ENCODE data around the gene HAUS6. TPM values are rescaled to one million over a fixed set of nuclear protein-coding genes. Genes with fewer than 3 reads are reported as not detected.

The HAUS6 gene
- total and polyA plus RNA-seq, 2 of the 8 experiments (the other 6 are each of a cell fraction or from before 2014, with no cell fraction given) = 11.7 to 52.4 TPM

DNA sequence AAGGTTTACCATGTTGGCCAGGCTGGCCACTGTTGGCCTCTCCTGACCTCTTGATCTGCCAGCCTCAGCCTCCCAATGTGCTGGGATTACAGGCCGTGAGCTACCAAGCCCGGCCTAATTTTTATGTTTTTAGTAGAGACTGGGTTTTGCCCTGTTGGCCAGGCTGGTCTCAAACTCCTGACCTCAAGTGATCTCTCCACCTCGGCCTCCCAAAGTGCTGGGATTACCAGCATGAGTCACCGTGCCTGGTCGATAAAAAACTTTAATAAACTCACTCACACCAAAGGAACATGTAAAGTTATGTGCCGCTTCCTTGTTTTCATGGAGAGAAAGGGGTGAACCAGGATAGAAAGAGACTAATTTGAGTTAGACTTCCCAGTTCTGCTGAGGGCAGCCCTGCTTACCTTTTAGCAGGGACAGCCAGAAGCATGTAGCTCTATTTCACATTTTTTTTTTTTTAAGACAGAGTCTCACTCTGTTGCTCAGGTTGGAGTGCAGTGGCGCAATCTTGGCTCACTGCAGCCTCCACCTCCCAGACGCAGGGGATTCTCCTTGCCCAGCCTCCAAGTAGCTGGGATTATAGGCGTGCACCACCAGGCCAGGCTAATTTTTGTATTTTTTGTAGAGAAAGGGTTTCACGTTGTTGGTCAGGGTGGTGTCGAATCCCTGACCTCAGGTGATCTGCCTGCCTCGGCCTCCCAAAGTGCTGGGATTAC, 11.4 kb upstream of the HAUS6 start:
- H2BK20ac ChIP-seq (ENCODE audit: low read length) = no peak overlapping the region
- H4K20me1 ChIP-seq (replicated peaks in 1 of 2; ENCODE audit: control insufficient read depth in 1 of 2, insufficient read depth in 2 of 2, low read length in 2 of 2) = peaks cover 0 to 3% of the 10 kb centered on the region in 2 experiments
- H2BK5ac ChIP-seq (ENCODE audit: low read depth, low read length) = no peak overlapping the region
- no peak overlapping the region for H2AFZ ChIP-seq (ENCODE audit: low read length)
- 0 out of 7 replicates have a peak, but pooled peaks cover 0 to 1% (median 0%) of the 10 kb centered on the region in 4 experiments for H3K4me1 ChIP-seq (replicated peaks in 1 of 4; ENCODE audit: control insufficient read depth in 3 of 4, insufficient read depth in 4 of 4, low read length in 3 of 4)
- no peak overlapping the region for H3K27ac ChIP-seq (ENCODE audit: low read depth, low read length)
- H3K9me3 ChIP-seq (ENCODE audit: insufficient read depth in 2 of 2, low read depth in 1 of 2, low read length in 1 of 2) = no peaks in the 10 kb centered on the region
- H3K18ac ChIP-seq (ENCODE audit: extremely low read depth, low read length) = no peak overlapping the region
- H3K23me2 ChIP-seq (ENCODE audit: low read depth, low read length) = no peaks in the 10 kb centered on the region
- no peaks in the 10 kb centered on the region for H3K79me2 ChIP-seq (ENCODE audit: control insufficient read depth in 1 of 2, insufficient read depth in 2 of 2, low read length in 2 of 2)
- WGBS, 2 experiments (ENCODE audit: extremely low coverage in 1 of 2, insufficient coverage in 1 of 2, insufficient read length in 1 of 2, insufficient replicate concordance in 2 of 2, low coverage in 1 of 2, low lambda C conversion rate in 2 of 2, missing lambda C conversion rate in 1 of 2) = 92% methylated on average over 12 of the region's 12 CpGs; no CpG with 5 or more reads in 1 of the 2 experiments
- H3K27me3 ChIP-seq (replicated peaks in 1 of 4; ENCODE audit: control insufficient read depth in 3 of 4, extremely low read depth in 1 of 4, insufficient read depth in 3 of 4, low read length in 3 of 4) = no peaks in the 10 kb centered on the region
- H2BK120ac ChIP-seq (replicated peaks; ENCODE audit: low read depth, low read length) = no peak overlapping the region
- H3K23ac ChIP-seq (ENCODE audit: insufficient read length) = no peak overlapping the region
- H3K4me3 ChIP-seq (ENCODE audit: extremely low read depth in 1 of 4, insufficient read depth in 2 of 4, low read depth in 3 of 4, low read length in 4 of 4) = no peak overlapping the region
- H3K9ac ChIP-seq (replicated peaks in 1 of 4; ENCODE audit: extremely low read depth in 1 of 4, low read depth in 3 of 4, low read length in 3 of 4) = no peak overlapping the region
- no peak overlapping the region for H3K4me2 ChIP-seq (ENCODE audit: insufficient read depth in 1 of 2, low read depth in 2 of 2, low read length in 2 of 2)
- H4K91ac ChIP-seq (replicated peaks; ENCODE audit: insufficient read length, low read length) = no peak overlapping the region
- H3K79me1 ChIP-seq (ENCODE audit: low read depth, low read length) = no peaks in the 10 kb centered on the region
- no peak overlapping the region for H3K56ac ChIP-seq (replicated peaks; ENCODE audit: insufficient read length, low read depth, low read length)
- ChIA-PET CTCF (ENCODE audit: partially characterized antibody) (interaction anchor here (0.8 kb wide), 1 partner anchor 60 kb away, joined by 3 read pairs; no protein-coding TSS in a partner anchor), POLR2A (ENCODE audit: partially characterized antibody) (interaction anchor here (0.9 to 3.9 kb wide), 5 partner anchors 12 to 119 kb away, joined by 3 to 25 read pairs (median 4); partner anchors contain the start of gene HAUS6)
- no peak overlapping the region for H2BK15ac ChIP-seq (ENCODE audit: low read length)
- H3K14ac ChIP-seq (ENCODE audit: insufficient read length) = no peak overlapping the region
- peaks cover 9 to 44% (median 29%) of the 10 kb centered on the region in 4 experiments for H3K36me3 ChIP-seq (ENCODE audit: control insufficient read depth in 2 of 4, insufficient read depth in 4 of 4, low read length in 3 of 4)
- DNase-seq (ENCODE audit: low read depth in 1 of 2, low spot score in 2 of 2) = no peak
- no peak overlapping the region for H2BK12ac ChIP-seq (ENCODE audit: low read depth, low read length)
- no peak overlapping the region for H3K4ac ChIP-seq (replicated peaks; ENCODE audit: insufficient read length, low read depth, low read length)
- H4K8ac ChIP-seq (ENCODE audit: extremely low read depth, insufficient read depth, low read length) = no peak overlapping the region
- H2AK5ac ChIP-seq (ENCODE audit: low read depth, low read length) = no peak overlapping the region
- no peak for FAIRE-seq
- no peak overlapping the region for H4K5ac ChIP-seq (ENCODE audit: insufficient read length, low read depth, low read length)
- TF ChIP-seq SIRT6 (IDR thresholded peaks at IDR 0.05; ENCODE audit: low read length) (no peak), RXRA (IDR thresholded peaks at IDR 0.05; ENCODE audit: insufficient read depth, low read depth, low read length) (no peak), JUND (IDR thresholded peaks at IDR 0.05; ENCODE audit: low read length) (no peak)
